HG03521 (cell line): ENCODE results near the gene CRABP2.

ENCODE experiments used
- ATAC-seq: cut with Tn5 transposase; IDR thresholded peaks from one replicate; pipeline ENCODE4 v1.9.1; 2021; ENCODE audit warnings: mild to moderate bottlenecking, moderate library complexity; ENCODE audit not compliant: unreplicated experiment

The CRABP2 gene

DNA sequence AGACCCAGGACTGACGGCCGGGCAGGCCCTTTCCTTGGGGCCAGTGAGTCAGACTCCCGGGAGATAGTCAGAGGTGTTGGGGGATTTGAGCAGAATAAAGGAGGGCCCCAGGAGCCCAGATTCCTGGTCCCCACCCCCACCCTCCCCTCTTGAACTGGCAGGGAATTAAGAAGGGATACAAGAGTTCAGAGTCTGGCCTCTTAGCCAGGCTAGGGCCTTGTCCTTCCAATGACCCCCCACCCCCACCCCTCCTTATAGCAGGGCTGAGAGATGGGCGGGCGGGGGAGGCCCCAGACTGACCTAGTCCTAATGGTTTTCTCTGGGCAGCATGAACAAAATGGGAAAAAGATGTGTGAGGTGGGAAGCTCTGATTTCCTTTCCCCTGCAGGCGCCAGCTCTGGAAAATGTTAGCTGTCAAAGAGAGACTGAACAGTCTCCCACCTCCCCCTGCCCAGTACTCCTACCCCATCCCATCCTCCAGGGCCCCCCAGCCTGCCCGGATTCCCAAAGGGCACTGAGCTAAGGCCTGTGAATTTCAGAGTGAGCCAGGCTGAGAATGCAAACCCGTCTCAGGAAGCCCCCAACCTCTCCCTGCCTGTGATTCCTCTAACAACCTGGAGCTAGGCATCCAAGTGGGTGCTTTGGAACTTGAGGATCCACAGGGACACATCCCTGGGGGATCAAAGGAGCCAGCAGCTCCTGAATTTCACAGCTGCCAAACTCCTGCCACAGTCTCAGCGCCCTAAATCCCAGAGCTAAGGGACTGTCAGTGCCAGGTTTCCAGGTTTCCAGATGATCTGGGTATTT lies 5.8 kb upstream of the CRABP2 start:
- ATAC-seq, result no peak

DNA sequence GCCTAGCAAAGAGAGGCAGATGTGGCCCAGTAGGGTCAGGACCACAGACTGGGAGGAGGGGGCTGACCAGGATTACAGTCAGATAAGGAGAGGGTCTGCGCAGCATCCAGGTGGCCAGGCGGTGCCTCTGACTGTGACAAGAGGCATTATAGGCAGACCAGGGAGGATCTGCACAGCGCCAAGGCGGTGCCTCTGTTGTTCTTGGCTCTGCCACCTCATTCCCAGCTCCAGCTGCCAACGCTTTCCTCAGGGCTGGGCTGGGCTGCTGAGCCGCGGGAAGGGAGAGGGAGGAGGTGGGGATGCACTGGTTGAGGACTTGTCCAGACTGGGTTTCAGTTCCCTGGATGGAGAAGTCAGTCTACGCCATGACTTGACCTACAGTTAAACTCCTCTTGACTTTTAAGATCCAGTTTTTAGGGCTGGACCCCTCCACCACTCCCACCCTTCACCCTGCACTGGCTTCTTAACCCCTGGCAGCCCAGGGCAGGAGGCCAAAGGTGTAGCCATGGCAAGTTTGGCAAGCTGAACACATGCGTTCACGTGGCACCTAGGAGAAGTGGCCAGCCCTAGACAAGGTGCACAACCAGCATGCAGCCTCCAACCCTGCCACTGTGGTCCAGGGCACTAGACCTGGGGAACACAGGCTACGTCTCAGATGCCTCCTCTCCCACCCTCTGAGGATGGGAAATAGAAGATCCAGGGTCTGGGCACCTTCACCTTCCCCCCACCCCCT lies 4.5 kb upstream of the CRABP2 start:
- no peak for ATAC-seq

DNA sequence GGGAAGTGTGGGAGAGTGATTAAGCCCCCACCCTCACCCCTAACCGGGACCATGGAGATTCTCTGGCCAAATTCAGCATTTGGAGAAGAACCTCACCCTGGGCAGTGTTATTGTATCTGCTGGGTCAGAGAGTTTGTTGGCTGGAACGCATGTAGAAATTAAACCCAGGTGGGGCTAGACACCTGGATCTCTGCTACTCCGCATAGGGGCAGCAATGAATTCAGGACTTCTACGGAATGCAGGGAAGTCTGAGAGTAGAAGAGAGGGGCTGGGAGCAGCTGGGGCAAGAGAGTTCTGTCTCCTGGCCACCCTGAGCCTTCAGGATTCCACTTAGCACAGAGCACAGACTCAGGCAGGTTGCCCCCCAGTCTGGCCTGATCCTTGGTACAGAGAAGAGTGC lies 3.6 kb upstream of the CRABP2 start:
- no peak for ATAC-seq

DNA sequence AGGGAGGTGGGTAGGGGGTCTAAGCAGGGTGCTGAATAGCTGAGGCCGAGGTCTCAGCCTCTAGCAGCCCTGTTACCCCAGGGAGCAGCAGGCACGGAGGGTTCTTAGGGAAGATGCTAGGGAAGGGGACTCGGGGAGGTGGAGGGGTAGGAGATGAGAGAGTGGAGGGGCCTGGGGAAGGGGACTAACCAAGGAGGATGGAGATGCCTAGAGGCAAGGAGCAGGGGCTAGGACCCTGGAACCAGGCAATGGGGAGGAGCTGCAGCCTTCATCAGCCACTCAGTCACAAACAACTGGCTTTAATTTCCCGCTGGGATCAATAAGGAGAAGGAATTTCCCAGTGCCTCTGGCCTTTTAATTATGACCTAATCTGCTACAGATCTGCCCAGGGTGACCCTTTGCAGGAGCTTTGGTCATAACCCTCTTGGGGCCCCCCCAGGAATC lies 2.9 kb upstream of the CRABP2 start:
- no peak for ATAC-seq

DNA sequence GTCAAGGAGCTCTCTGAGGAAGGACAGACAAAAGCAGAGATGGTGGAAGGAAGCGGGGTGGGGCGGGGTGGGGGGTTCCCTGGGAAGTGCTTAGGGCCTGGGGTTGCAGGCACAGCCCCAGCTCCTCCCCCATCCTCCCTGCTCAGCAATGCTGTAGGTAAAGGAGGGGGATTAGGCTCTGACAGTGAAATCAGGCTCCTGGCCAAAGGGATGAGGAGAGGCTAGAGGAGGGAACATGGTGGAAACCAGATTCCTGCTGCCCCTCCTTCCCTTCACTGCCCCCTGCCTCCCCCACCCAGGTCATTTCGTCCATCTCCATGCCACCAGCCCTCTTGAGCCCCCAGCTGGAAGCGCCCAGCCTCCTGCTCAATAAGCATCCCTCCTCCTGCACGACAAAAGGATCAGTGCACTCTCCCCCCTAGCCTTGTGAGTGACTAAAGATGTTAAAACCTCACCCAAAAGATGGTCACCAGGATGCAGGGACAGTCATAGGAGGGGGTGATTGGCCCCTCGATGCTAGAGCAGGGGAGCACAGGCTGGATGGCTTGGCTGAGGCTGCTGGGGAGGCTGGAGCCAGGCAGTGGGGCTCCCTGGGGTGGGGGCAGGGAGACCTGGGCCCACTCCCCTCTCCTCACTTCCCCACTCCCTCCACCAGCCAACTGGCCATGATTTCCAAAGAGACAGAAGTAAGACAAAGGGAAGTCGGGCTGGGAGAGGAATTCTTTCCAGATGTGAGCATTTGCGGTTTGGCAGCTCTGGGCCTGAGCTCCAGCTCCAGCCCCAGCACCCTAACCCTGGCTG lies 2.2 kb upstream of the CRABP2 start:
- ATAC-seq, result no peak

DNA sequence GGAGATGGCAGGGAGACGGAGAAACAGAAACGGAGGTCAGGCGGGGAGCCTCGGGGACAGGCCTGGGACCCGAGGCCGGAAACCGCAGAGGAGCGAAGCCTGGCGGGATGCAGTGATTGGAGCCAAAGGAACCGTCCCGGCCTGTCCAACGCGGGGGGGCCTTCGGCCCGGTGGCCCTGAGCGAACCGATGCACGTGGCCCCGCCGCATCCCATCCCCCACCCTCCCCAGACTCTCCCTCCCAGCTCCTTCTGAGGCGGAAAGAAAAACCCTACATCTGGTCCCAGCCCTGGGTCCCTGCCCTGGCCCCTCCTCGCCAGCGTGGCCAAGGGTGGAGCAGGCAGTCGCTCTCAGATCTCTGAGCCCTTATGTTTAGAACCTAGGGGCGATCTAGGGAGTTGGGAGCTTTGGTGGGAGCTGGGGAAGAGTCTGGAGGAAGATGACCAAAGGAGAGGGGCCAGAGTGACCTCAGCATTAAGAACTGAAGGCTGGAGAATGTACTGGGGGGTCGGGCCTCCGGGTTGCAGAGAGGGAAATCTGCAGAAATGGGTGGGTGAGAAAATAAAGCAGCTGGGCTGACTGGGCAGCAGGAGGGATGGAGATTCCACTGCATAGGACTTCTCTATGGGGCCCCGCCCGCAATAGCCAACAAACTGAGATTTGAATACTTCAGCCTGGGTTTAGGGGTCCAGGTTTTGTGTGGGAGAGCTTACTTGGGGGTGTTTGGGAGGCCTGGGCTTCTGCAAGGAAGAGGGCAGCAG lies 1.5 kb upstream of the CRABP2 start:
- ATAC-seq, result no peak

DNA sequence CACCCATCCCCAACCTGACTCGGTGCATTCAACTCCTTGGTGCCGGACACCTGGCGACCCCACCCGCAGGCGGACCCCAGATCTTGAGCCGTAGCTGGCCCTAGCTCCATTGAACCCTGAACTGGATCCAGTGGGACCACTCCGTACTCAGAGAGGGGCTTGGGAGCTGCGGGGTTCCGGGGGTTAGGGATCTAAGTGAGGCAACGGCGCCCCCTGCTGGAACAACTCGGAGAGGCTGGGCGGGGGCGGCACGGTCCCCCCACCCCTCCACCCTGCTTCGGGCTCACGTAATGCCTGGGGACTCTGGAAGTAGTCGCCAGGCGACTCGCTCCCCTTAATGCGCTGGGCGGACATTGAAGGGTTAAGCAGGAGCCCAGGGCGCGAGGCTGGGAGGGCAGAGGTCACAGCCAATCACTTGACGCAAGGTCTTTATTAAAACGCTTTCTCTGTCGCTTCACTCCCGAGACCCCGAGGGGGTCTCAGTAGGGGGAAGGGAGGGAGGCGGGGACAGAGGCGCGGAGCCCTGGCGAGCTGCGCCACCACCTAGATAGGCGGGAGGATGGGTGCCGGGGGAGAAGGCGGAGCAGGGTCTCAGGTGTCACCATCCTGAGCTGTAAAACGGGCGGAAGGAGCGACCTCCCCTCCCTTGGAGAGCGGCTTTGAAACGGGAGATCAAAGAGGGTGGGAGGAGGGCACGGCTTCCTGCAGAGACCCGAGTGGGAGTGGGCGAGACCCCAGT lies 704 bp upstream of the CRABP2 start:
- ATAC-seq, result no peak

DNA sequence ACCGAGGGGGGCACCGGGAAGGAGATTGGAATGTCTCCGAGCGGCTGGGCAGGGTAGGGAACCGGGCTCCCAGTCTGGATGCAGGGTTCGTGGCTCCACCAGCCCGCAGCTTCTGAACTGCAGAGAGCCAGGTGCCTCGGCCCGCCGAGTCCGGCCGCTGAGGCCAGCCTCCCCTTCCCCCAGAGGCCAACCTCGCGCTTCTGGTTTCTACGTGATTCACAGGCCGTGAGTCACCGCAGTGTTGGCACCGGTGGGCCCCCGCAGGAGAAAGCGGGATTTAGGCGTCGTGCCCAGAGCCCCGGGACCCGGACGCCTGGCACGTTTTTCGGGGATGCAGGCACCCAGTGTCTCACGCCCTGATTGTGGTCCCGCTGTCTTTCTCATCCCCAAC lies 458 bp downstream of the CRABP2 start:
- no peak for ATAC-seq

DNA sequence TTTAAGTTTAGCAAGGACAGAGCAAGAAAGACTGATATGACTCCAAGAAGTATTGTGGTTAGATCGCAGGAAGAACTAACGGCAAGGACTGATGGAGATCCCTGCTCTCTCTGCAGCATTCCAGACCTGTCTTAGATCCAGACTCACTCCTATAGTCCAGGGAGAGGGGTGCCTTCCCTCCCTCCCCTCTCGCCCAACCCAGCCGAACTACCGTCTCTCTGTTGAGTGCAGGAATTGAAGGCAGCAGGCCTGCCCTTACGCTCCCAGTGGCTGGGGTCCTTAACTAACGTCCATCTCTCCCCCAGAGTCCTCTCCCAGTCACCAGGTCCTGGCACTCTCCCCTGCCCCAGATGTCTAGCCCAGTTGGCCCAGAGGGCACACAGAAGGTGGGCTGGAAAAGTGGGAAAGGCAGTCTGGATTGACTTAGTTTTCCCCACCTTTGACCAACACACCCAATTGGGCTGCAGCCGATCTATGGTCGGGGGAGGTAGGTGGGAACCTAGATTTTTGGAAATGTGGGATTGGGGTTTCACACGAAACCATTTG lies 1.1 kb downstream of the CRABP2 start:
- ATAC-seq, result no peak

DNA sequence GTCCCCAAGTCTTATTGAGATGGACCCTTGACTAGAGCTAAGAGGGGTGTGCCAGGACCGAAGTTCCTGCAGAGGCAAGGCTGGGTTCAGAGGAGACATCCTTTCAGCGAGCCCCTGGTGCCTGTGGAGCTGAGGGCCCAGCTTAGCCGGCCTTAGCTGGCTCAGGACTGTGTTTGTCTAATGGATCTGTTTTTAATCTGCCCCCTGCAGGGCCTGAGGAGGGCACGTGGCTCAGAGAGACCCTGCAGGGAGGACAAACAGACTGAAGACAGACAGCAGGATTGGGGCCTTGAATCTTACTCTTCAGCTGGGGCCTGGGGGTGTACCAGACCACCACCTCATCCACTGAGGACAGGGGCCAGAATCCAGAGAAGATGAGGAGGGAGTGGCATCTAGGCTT lies 1.6 kb downstream of the CRABP2 start:
- no peak for ATAC-seq

DNA sequence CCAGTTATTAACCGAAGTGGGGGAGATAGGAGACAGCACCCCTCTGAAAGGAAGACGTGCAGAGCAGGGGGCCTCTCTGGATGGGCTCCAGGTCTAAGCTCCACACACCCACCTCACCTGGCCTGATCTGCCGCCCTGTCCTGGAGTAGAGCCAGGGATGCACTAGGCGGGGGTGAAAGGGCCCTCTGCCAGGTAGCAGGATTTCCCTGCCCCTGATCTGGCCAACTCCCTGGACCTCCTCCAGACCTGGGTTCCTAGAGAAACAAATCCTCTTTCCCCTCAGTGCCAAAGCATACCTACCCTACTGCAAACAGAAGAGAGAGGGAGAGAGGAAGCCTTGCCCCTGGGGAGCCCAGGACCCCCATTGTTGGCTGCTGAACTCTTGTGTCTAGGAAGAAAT lies 2.0 kb downstream of the CRABP2 start:
- no peak for ATAC-seq

DNA sequence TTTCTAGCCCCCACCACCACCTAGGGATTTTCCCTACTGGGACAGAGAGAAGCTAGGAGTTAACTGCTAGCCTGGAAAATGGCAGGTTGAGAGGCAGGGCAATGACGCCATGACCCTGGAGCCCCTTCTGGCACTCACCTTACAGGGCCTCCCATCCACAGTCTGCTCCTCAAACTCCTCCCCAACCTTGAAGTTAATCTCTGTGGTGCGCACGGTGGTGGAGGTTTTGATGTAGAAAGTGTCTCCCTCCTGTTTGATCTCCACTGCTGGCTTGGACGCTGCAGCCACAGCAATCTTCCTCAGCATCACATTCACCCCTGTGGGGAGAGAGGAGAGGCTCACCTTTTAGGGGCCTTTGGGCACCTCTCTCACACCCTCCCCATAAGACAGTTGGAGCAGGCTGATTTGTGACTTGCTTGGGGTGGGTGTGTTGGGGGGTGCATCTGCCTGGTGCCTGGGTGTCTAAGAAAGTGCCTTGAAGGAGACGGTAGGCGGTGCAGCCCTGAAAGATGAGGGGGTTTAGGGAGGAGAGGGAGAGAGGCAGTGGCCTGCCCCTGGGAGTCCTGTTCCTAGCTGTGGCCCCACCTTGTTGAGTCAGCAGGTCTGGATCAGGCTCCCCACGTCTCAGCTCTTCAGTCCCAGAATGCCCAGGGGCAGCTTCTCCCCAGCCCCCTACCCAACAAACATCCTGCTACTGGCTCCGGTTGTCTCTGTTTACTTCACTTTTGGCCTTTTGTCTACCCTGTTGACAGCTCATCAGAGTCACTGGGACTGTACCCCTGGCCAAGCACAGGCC lies 4.4 kb downstream of the CRABP2 start:
- no peak for ATAC-seq

DNA sequence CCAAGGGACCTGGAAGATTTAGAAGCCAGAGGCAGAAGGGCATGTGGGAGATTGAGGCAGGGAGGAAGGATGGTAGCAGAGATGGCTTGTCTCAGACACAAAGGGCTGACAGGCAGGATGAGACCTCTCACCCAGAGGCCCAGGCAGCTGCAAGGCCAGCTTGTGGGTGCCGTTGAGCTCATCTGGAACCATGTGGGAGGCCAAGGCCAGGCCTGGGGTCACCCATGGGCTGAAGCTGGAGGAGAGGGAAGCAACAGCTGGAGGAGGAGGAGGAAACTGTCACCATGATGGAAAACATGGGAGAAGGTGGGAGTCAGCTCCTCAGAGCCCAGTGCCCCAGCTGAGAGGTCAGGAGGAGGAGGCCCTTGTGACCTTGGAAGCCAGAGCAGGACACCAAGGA lies 6.4 kb downstream of the CRABP2 start:
- ATAC-seq, result no peak

DNA sequence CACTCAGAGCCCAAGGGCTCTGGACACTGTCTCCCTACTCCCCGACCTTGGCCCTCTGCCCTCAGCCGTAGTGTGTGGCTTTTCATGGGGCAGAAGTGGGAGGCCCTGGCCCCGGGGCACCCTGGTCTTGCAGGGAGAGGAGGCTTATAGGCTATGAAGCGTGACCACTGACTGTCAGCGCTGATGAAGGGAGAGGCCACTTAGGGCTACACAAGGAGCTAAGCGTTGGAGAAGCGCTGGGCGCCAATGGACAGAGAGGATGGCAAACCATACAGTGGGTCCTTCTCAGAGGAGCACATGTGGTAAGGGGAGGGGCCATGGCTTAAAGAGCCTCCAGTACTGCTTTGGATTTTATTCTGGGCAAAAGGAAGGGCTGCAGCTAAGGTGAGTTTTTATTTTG lies 7.9 kb downstream of the CRABP2 start:
- ATAC-seq, result no peak

DNA sequence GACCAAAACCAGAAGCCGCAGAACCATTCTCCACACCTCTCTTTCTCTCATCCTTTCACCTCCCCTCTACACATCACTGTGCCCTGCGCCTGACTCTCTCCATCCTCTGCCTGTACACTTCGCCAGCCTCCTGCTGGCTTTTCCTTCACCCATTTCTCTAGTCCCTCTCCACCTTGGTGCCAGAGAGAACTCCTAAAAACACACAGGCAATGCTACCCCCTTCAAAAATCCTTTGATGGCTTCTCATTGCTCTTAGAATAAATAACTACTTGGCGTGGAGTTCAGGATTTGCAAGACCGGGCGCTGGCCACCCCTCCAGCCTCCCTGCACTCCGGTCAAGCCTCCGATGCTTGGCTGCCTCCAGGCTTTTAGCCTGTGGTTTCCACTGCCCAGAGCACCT lies 8.6 kb downstream of the CRABP2 start:
- ATAC-seq, result no peak

DNA sequence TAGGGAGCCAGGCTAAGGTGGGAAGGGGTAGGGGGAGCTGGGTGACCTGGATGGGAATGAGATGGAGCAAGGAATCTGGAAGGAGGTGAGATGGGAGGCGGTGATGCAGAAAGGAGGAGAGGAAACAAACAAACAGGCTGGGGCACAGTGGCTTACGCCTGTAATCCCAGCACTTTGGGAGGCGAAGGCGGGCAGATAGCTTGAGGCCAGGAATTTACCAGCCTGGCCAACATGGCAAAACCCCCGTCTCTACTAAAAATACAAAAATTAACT lies 10.8 kb downstream of the CRABP2 start:
- no peak for ATAC-seq

DNA sequence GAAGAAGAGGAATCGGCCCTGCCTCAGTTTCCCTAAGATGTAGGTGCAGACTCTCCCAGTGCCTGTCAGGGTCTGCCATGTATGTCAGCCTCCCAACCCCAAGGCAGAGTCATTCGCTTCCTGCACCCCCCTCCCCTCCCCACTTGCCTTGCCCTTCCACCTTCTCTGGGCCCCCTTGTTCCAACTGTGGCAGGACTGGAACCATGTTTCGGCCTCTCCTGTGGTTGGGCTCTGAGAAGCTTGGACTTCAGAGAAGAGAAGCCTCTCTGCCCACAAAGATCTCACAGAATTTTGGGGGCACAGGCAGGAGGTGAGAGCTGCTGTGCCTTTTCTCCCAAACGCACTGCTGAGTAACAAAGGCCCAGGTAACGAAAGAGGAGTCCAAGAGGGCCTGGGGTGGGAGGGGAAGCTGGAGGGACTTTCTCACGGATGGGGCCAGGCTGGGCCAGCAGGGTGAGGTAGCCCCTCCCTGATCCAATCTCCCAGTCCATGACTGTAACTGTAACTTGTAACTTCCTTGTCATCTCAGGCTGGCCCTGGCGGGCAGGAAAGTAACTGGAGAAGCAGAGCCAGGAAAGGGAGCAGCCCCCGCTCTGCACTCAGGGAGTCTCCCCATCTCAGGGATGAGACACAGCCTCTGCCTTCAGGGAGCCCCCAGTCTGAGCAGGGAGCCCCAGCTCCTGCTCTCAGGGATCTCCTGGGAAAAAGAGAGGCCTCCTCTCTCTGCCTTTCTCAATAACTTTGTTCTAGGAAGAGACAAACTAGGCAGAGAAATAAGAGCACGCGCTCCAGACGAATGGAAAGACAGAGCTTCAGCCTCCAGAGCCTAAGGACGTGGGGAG lies 11.3 kb downstream of the CRABP2 start:
- no peak for ATAC-seq
